ES-I3 (cell line): ENCODE data around the gene TMEM126B.

Experiments
- H3K36me3 ChIP-seq: 2 replicates; pipeline ENCODE4 v1.6.1; 2013; ENCODE audit warnings: mild to moderate bottlenecking, low read length, control low read depth, moderate library complexity; ENCODE audit not compliant: insufficient read depth
- H3K4me1 ChIP-seq: 2 replicates; pipeline ENCODE4 v1.6.1; 2013; ENCODE audit warnings: mild to moderate bottlenecking, control low read depth, low read length; ENCODE audit not compliant: insufficient read depth
- H3K9ac ChIP-seq: 2 replicates; pipeline ENCODE4 v1.6.1; 2013; ENCODE audit warnings: low read depth, mild to moderate bottlenecking, low read length, moderate library complexity
- H3K9me3 ChIP-seq: 2 replicates; pipeline ENCODE4 v1.6.1; 2013; ENCODE audit warnings: mild to moderate bottlenecking, low read length, moderate library complexity; ENCODE audit not compliant: control insufficient read depth, insufficient read depth

TMEM126B gene

DNA sequence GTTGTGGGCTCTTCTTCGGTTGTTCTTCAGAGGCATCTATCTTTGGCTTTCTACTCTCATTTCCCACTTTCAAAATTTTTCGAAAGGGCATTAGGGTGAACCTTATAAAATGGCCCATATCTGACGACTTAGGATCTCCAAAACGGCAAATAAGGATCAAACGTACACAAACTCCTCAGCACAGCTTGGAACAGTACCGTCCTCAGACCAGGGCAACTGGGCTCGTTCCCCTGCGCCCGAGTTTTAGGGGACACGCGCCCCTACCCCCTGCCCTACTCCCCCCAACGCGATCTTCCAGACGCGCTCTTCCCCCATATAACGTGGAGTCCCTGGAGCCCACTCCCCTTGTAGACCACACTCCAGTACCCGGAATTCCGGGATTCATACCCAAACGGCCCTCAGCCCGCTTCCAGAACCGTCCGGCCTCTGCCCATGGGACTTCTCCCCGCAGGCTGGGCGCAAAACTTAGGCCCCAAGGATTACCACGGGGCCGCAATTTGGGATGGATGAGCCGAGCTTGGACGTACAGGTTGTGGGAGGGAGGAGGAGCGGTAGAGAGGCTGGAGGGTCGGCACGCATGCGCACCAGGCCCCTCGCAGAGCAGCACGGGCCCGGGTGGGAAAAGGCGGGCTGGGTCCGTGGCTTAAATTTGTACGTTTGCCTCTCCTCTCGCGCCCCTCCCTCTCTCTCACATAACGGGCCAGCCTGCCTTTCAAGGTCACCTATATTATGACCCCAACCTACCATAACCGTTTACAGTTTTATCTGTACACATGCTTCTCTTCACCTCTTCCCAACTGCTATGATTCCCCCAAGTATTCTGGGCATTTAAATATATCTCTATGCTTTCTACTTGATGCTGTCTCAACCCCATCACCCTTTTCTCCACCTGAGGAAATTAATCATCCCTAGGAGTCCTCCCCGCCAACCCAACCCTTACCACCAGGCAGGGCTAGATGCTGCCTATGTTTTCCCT, 54.2 kb downstream of the TMEM126B start:
- Histone ChIP-seq H3K9me3 (no peaks in the 10 kb centered on the region), H3K9ac (no peak overlapping the region), H3K36me3 (no peaks in the 10 kb centered on the region)

GRCh38 chr11:85685125-85685819, 56.9 kb downstream of the TMEM126B start:
- Histone ChIP-seq H3K9ac (no peak overlapping the region), H3K36me3 (no peaks in the 10 kb centered on the region), H3K9me3 (no peaks in the 10 kb centered on the region), H3K4me1 (no peaks in the 10 kb centered on the region)

More for the DNA sequence above, 54.2 kb downstream of the TMEM126B start:
- H3K4me1 ChIP-seq, result peaks cover 8% of the 10 kb centered on the region

DNA sequence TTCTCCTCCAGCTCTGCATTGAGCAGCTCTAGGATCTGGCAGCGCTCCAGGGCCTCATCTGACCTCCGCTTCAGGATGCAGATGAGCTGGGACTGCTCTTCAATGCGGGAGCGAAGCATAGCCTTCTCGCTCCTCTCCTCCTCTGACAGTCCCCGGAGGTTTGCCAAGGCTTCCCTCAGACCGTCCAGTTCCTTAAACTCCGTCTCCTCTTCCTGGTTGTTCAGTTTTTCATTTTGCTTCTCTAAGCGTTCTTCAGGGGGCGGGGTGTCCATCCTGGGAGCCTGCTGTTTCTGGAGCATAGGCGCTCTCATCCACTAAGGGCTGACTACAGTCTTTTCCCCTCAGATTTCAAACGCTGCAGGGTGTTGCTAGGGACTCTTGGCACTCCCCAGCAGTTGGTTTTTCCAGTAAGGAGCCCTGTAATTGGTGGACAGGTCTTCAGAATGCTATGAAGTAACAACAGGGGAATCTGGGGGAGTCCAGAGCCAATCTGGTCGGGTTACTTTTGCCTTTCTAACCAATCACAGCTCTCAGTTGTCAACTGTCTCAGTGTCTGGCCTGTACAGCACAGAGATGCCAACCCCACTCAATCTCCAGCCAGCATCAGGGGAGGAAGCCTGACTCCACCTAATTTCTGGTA, 57.5 kb downstream of the TMEM126B start, which contains the start of gene CCDC89:
Gene CCDC89, minus strand, starts transcription at position 376 of the 640 bp plus-strand sequence. Its CDS starts 65 bp downstream, at position 311.
- H3K36me3 ChIP-seq, result no peaks in the 10 kb centered on the region
- H3K4me1 ChIP-seq, result no peaks in the 10 kb centered on the region
- H3K9ac ChIP-seq, result no peak within 1 kb of the TSS
- H3K9me3 ChIP-seq, result no peaks in the 10 kb centered on the region
